ENCODE results near the gene AKAP1. TPM values are rescaled to one million over a fixed set of nuclear protein-coding genes. Genes with fewer than 3 reads are reported as not detected.

AKAP1 gene
- total and polyA plus RNA-seq, 3 donors from 2014 or later: 73.0 to 304 (median 224) TPM

DNA sequence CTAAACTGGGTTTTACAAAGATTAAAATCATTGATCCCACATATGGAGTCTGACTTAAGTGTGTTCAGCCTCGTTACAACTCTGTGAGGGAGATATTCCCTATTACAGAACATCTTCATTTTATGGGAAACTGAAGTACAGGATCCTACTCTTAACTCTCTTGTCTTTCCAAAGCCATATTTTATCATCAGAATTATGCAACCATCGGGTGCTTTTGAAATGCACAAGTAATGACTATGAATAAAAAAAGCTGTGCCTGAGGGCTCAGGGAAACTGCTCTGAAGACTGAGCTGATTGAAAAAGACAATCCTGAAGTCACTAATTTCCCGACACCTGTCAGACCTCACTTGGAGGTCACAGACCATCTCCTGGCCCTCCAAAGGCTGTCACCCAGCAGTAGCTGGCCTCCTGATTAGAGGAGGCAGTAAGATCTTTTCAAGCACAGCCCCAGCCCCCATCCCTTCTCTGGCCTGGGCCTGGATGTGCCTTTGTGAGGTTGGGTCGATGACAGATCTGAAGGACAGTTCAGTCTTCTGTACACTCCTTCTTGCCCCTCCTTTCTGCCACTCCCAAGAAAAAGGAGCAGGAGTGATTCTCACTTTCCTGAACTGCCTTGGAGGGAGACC is 5.6 kb downstream of the AKAP1 start:
- no peaks in the 10 kb centered on the region for H3K9me3 ChIP-seq
- no peak overlapping the region for H3K4me3 ChIP-seq
- intact Hi-C loops (cut with DNase I; ENCODE audit: low total_unique reads): no loop called here
- no peaks in the 10 kb centered on the region for H3K4me1 ChIP-seq
- H3K36me3 ChIP-seq (ENCODE audit: low read depth, missing control alignments): no peaks in the 10 kb centered on the region
- TF ChIP-seq, protein P1, sequence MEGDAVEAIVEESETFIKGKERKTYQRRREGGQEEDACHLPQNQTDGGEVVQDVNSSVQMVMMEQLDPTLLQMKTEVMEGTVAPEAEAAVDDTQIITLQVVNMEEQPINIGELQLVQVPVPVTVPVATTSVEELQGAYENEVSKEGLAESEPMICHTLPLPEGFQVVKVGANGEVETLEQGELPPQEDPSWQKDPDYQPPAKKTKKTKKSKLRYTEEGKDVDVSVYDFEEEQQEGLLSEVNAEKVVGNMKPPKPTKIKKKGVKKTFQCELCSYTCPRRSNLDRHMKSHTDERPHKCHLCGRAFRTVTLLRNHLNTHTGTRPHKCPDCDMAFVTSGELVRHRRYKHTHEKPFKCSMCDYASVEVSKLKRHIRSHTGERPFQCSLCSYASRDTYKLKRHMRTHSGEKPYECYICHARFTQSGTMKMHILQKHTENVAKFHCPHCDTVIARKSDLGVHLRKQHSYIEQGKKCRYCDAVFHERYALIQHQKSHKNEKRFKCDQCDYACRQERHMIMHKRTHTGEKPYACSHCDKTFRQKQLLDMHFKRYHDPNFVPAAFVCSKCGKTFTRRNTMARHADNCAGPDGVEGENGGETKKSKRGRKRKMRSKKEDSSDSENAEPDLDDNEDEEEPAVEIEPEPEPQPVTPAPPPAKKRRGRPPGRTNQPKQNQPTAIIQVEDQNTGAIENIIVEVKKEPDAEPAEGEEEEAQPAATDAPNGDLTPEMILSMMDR (IDR thresholded peaks at IDR 0.05): no peak
- TF ChIP-seq POLR2A (IDR thresholded peaks at IDR 0.05): no peak
- no peaks in the 10 kb centered on the region for H3K27me3 ChIP-seq
- 74 to 86% methylated on average over 3 to 4 of the region's 4 CpGs for WGBS, 2 donors
- DNase-seq: no peak
- H3K27ac ChIP-seq: no peak overlapping the region

DNA sequence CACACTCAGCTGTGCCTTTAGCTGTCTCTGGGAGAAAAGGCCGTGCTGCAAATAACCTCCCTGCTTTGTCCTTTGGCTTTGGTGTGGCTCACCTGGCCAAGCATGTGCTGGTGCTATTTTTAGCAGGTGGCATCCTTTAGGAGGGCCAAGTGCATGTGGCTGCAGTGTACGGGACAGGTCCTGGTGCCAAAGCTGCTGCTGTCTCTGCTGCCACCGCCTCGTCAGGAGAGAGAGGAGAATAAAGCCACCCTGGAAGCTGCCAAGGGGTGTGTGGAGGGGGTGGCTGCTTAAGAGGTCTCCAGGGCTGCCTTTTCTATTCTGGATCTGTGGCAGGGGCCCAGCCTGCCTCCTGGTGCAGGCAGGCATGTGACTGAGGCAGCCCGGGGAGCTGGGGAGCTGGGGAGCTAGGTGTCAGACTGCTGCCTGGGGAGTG is 6.2 kb downstream of the AKAP1 start:
- 81 to 94% methylated on average over 5 of the region's 5 CpGs for WGBS, 2 donors

DNA sequence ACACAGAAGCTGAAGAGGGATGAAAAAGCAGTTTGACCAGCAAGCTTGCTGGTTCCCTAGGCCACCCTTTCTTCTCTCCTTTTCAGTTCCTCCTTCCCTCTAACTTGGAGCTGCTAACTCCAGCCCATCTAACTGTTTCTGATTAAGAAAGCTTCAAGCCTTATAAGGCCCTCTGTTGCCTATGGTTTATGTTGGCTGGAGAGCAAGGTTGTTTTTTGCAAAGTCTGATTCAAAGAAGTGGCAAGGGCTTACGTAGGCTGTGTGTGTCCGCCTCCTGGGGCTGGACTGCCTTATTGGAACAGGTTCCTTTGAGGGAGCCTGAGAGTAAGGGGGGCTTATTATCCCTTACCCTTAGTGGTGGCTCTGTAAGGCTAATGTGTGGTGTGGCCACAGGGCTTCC is 7.1 kb downstream of the AKAP1 start:
- Histone ChIP-seq H3K9me3 (no peaks in the 10 kb centered on the region), H3K4me3 (no peak overlapping the region), H3K4me1 (no peaks in the 10 kb centered on the region), H3K36me3 (ENCODE audit: low read depth, missing control alignments) (no peaks in the 10 kb centered on the region), H3K27ac (peak overlapping the region in 1 of 2 donors; percentile 42), H3K27me3 (no peaks in the 10 kb centered on the region)
- WGBS, 2 donors: 64 to 69% methylated on average over 2 of the region's 2 CpGs
- DNase-seq: no peak
- intact Hi-C loops (cut with DNase I; ENCODE audit: low total_unique reads): no loop called here
- TF ChIP-seq, protein P1 (IDR thresholded peaks at IDR 0.05): no peak
- no peak for TF ChIP-seq POLR2A (IDR thresholded peaks at IDR 0.05)

More for the DNA sequence above, 6.2 kb downstream of the AKAP1 start:
- Histone ChIP-seq H3K36me3 (ENCODE audit: low read depth, missing control alignments) (no peaks in the 10 kb centered on the region), H3K4me1 (no peaks in the 10 kb centered on the region), H3K9me3 (no peaks in the 10 kb centered on the region), H3K4me3 (no peak overlapping the region), H3K27ac (no peak overlapping the region), H3K27me3 (no peaks in the 10 kb centered on the region)
- no peak for DNase-seq
- TF ChIP-seq, protein P1 (IDR thresholded peaks at IDR 0.05): no peak
- intact Hi-C loops (cut with DNase I; ENCODE audit: low total_unique reads): no loop called here

DNA sequence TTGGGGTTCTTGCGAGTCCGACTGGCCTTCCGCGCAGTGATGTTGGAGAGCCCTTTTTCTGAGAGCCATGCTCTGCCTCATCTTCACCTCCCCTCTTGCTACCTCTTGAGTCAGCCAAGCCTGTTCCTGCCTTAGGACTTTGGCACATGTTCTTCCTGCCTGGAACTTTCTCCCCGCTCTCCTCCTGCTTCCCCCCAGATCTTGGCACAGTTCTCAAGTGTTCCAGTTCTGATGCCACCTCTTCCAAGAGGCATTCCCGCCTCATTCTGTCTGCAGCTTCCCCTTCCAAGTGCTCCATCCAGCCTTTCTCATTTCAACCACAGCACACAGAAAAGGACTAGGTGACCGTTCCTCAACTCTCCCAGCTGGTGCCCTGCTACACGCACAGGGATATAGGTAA is 7.7 kb downstream of the AKAP1 start:
- TF ChIP-seq POLR2A (IDR thresholded peaks at IDR 0.05): no peak
- TF ChIP-seq, protein P1 (IDR thresholded peaks at IDR 0.05): no peak
- H3K9me3 ChIP-seq: no peaks in the 10 kb centered on the region
- H3K36me3 ChIP-seq (ENCODE audit: low read depth, missing control alignments): no peaks in the 10 kb centered on the region
- no peak for DNase-seq
- H3K4me1 ChIP-seq: no peaks in the 10 kb centered on the region
- no peaks in the 10 kb centered on the region for H3K27me3 ChIP-seq
- H3K4me3 ChIP-seq: no peak overlapping the region
- 91 to 94% methylated on average over 8 of the region's 8 CpGs for WGBS, 2 donors
- intact Hi-C loops (cut with DNase I; ENCODE audit: low total_unique reads): no loop called here
- H3K27ac ChIP-seq: peak overlapping the region in 1 of 2 donors; percentile 42
